HG02798 (cell line): ENCODE results near the gene CAV2.
A peak's percentile ranks its signal among the peaks of the same experiment; 100 is the strongest.

ENCODE experiments used
- ATAC-seq: cut with Tn5 transposase; IDR thresholded peaks from one replicate; pipeline ENCODE4 v1.9.1; 2021; ENCODE audit warnings: mild to moderate bottlenecking; ENCODE audit not compliant: unreplicated experiment, poor library complexity

CAV2 gene

GRCh38 chr7:116543664-116544063 is 44.1 kb downstream of the CAV2 start:
- no peak for ATAC-seq

- ATAC-seq: no peak
These were observed 44.9 kb downstream of the CAV2 start for GRCh38 chr7:116544487-116544886.

- no peak for ATAC-seq
These were observed 46.0 kb downstream of the CAV2 start for GRCh38 chr7:116545411-116545993.

GRCh38 chr7:116546054-116546453 is 46.5 kb downstream of the CAV2 start:
- ATAC-seq: no peak

GRCh38 chr7:116546916-116547315 is 47.4 kb downstream of the CAV2 start:
- no peak for ATAC-seq

- ATAC-seq: no peak
These were observed 47.8 kb downstream of the CAV2 start for GRCh38 chr7:116547347-116547746.

GRCh38 chr7:116548506-116548905 is 49.0 kb downstream of the CAV2 start:
- peak; percentile 90 for ATAC-seq

- ATAC-seq: no peak
These were observed 49.8 kb downstream of the CAV2 start for GRCh38 chr7:116549370-116549769.

GRCh38 chr7:116551692-116552091 is 52.2 kb downstream of the CAV2 start:
- no peak for ATAC-seq

- no peak for ATAC-seq
These were observed 53.1 kb downstream of the CAV2 start for GRCh38 chr7:116552602-116553001.

GRCh38 chr7:116553168-116553964 is 53.8 kb downstream of the CAV2 start:
- ATAC-seq: no peak

- no peak for ATAC-seq
These were observed 54.9 kb downstream of the CAV2 start for GRCh38 chr7:116554436-116554835.

- ATAC-seq: no peak
These were observed 55.4 kb downstream of the CAV2 start for GRCh38 chr7:116554911-116555310.

- ATAC-seq: no peak
These were observed 57.6 kb downstream of the CAV2 start for GRCh38 chr7:116557066-116557585.

GRCh38 chr7:116557901-116558300 is 58.4 kb downstream of the CAV2 start:
- no peak for ATAC-seq
